ENCODE data around the gene CHST14.
A peak's percentile ranks its signal among the peaks of the same experiment; 100 is the strongest.

The CHST14 gene

GRCh38 chr15:40489274-40490175, 18.7 kb downstream of the CHST14 start:
- DNase-seq (ENCODE audit: low read depth), result no peak

GRCh38 chr15:40493089-40493840, 22.5 kb downstream of the CHST14 start:
- DNase-seq (ENCODE audit: low read depth), result no peak

GRCh38 chr15:40495516-40495915, 24.7 kb downstream of the CHST14 start:
- DNase-seq (ENCODE audit: low read depth), result no peak

- no peak for DNase-seq (ENCODE audit: low read depth)
These were observed 27.6 kb downstream of the CHST14 start for GRCh38 chr15:40498418-40498817.

- no peak for DNase-seq (ENCODE audit: low read depth)
These were observed 28.1 kb downstream of the CHST14 start for GRCh38 chr15:40498891-40499290.

- no peak for DNase-seq (ENCODE audit: low read depth)
These were observed 29.1 kb downstream of the CHST14 start for GRCh38 chr15:40499931-40500330.

GRCh38 chr15:40500568-40501330, 30.0 kb downstream of the CHST14 start:
- DNase-seq (ENCODE audit: low read depth), result no peak

- no peak for DNase-seq (ENCODE audit: low read depth)
These were observed 30.7 kb downstream of the CHST14 start for GRCh38 chr15:40501487-40501886.

- peak; percentile 40 for DNase-seq (ENCODE audit: low read depth)
These were observed 36.3 kb downstream of the CHST14 start for GRCh38 chr15:40506964-40507571.

GRCh38 chr15:40508216-40508615, 37.4 kb downstream of the CHST14 start:
- no peak for DNase-seq (ENCODE audit: low read depth)

- DNase-seq (ENCODE audit: low read depth), result no peak
These were observed 39.4 kb downstream of the CHST14 start for GRCh38 chr15:40510201-40510600.

GRCh38 chr15:40511093-40511471, 40.3 kb downstream of the CHST14 start:
- no peak for DNase-seq (ENCODE audit: low read depth)

GRCh38 chr15:40511472-40512133, 40.8 kb downstream of the CHST14 start:
- no peak for DNase-seq (ENCODE audit: low read depth)

GRCh38 chr15:40512440-40512839, 41.7 kb downstream of the CHST14 start:
- no peak for DNase-seq (ENCODE audit: low read depth)

- no peak for DNase-seq (ENCODE audit: low read depth)
These were observed 42.8 kb downstream of the CHST14 start for GRCh38 chr15:40513609-40514008.

GRCh38 chr15:40516322-40516721, 45.5 kb downstream of the CHST14 start:
- DNase-seq (ENCODE audit: low read depth), result no peak

Measured in T follicular helper cell (primary cell).